NT2/D1 (cell line): ENCODE results near the gene SNX18.

Experiments used
- SUZ12 ChIP-seq: IDR thresholded peaks from 2 replicates; pipeline ENCODE4 v1.6.1; 2011; ENCODE audit not compliant: insufficient read length, insufficient read depth; ENCODE audit errors: extremely low read depth
- YY1 ChIP-seq: IDR thresholded peaks from 2 replicates; pipeline ENCODE4 v1.6.1; 2011; ENCODE audit not compliant: insufficient read length, insufficient read depth
- ZNF274 ChIP-seq: IDR thresholded peaks from 2 replicates; pipeline ENCODE4 v1.6.1; 2011; ENCODE audit warnings: mild to moderate bottlenecking, low read depth, low read length

GRCh38 chr5:54470128-54470527 is 47.4 kb upstream of the SNX18 start:
- TF ChIP-seq ZNF274 (no peak), SUZ12 (no peak), YY1 (no peak)
